GM21717 (cell line): ENCODE measurements around the gene VTI1A.

ENCODE experiments used
- ATAC-seq: cut with Tn5 transposase; IDR thresholded peaks from one replicate; pipeline ENCODE4 v1.9.1; 2021; ENCODE audit warnings: mild to moderate bottlenecking, moderate library complexity; ENCODE audit not compliant: unreplicated experiment

The VTI1A gene

GRCh38 chr10:112744181-112745096, 297.4 kb downstream of the VTI1A start:
- ATAC-seq, result no peak

GRCh38 chr10:112746329-112746728, 299.3 kb downstream of the VTI1A start:
- ATAC-seq, result no peak

- ATAC-seq, result no peak
Measured at GRCh38 chr10:112750427-112751167, 303.6 kb downstream of the VTI1A start.

- ATAC-seq, result no peak
Measured at GRCh38 chr10:112751651-112752050, 304.6 kb downstream of the VTI1A start.

GRCh38 chr10:112752288-112752687, 305.3 kb downstream of the VTI1A start:
- ATAC-seq, result no peak

- ATAC-seq, result no peak
Measured at GRCh38 chr10:112753961-112754411, 307.0 kb downstream of the VTI1A start.

GRCh38 chr10:112755446-112756234, 308.6 kb downstream of the VTI1A start:
- ATAC-seq, result no peak

- no peak for ATAC-seq
Measured at GRCh38 chr10:112756235-112756527, 309.2 kb downstream of the VTI1A start.

GRCh38 chr10:112758961-112759360, 311.9 kb downstream of the VTI1A start:
- ATAC-seq, result no peak

GRCh38 chr10:112759496-112759895, 312.5 kb downstream of the VTI1A start:
- ATAC-seq, result no peak

GRCh38 chr10:112761256-112761655, 314.2 kb downstream of the VTI1A start:
- ATAC-seq, result no peak

- ATAC-seq, result no peak
Measured at GRCh38 chr10:112763916-112764520, 317.0 kb downstream of the VTI1A start.

- no peak for ATAC-seq
Measured at GRCh38 chr10:112765717-112766235, 318.8 kb downstream of the VTI1A start.

- ATAC-seq, result no peak
Measured at GRCh38 chr10:112766636-112767035, 319.6 kb downstream of the VTI1A start.

GRCh38 chr10:112767156-112767555, 320.1 kb downstream of the VTI1A start:
- ATAC-seq, result no peak

- no peak for ATAC-seq
Measured at GRCh38 chr10:112768121-112768520, 321.1 kb downstream of the VTI1A start.

GRCh38 chr10:112769081-112769480, 322.1 kb downstream of the VTI1A start:
- no peak for ATAC-seq

- no peak for ATAC-seq
Measured at GRCh38 chr10:112769611-112770370, 322.8 kb downstream of the VTI1A start.

- no peak for ATAC-seq
Measured at GRCh38 chr10:112771733-112772132, 324.7 kb downstream of the VTI1A start.

GRCh38 chr10:112773783-112774182, 326.8 kb downstream of the VTI1A start:
- ATAC-seq, result no peak
